Nephron (organoid): Measurements from ENCODE around the gene RAB14.

Experiments
- H3K27ac Mint-ChIP-seq, 3 experiments: 2 replicates each; pipeline ENCODE4 v1.8.0; 2020; ENCODE audit warnings: mixed read lengths in 3 of 3, mild to moderate bottlenecking in 2 of 3, moderate library complexity in 1 of 3
- H3K27me3 Mint-ChIP-seq: 2 replicates; pipeline ENCODE4 v1.8.0; 2021; ENCODE audit warnings: low read depth, mild to moderate bottlenecking, moderate library complexity, mixed read lengths
- H3K36me3 Mint-ChIP-seq: 2 replicates; pipeline ENCODE4 v1.8.0; 2020; ENCODE audit warnings: low read depth, mixed read lengths
- H3K4me1 Mint-ChIP-seq: 2 replicates; pipeline ENCODE4 v1.8.0; 2020; ENCODE audit warnings: mixed read lengths
- H3K4me3 Mint-ChIP-seq, 3 experiments: 2 replicates each; pipeline ENCODE4 v1.8.0; 2020; ENCODE audit warnings: mild to moderate bottlenecking in 3 of 3, mixed read lengths in 3 of 3, moderate library complexity in 2 of 3
- H3K9me3 Mint-ChIP-seq: 2 replicates; pipeline ENCODE4 v1.8.0; 2020; ENCODE audit warnings: mixed read lengths
- TF ChIP-seq, protein P1 (sequence below), 3 experiments: fragments of 200-600 bp; sonication (generic); IDR thresholded peaks; one replicate each; pipeline ENCODE4 v1.5.0; 2021; ENCODE audit warnings: antibody characterized with exemption in 3 of 3; ENCODE audit not compliant: unreplicated experiment in 3 of 3

Gene RAB14

DNA sequence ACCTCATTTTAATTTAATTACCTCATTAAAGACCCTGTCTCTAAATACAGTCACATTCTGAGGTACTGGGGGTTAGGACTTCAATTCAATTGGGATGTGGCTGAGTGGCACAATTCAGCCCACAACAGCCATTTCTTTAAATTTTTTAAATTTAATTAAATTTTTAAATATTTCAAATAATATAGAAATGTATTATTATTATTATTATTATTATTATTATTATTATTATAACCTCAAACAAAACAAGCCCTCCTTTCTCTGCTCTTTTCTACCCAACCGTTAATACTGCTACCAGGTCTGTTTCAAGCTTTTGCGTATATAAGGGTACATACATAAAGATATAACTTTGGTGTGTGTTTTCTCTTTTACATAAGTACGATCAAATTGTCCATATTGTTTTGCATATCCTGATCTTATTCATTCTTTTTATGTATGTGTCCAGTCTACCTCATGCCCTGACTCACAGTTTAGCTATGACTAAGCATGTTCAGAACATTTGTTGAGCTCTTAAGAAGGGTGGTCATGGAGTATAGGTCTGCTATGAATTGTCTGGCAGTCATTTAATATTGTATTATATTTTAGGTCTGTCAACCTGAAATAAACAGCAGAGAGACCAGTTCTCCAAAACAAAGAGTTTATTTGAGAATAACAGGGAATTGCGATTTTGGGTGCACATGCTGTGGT lies 16.1 kb upstream of the RAB14 start:
- Mint-ChIP-seq H3K4me1 (peaks cover 6% of the 10 kb centered on the region), H3K9me3 (no peaks in the 10 kb centered on the region)
- TF ChIP-seq, protein P1, sequence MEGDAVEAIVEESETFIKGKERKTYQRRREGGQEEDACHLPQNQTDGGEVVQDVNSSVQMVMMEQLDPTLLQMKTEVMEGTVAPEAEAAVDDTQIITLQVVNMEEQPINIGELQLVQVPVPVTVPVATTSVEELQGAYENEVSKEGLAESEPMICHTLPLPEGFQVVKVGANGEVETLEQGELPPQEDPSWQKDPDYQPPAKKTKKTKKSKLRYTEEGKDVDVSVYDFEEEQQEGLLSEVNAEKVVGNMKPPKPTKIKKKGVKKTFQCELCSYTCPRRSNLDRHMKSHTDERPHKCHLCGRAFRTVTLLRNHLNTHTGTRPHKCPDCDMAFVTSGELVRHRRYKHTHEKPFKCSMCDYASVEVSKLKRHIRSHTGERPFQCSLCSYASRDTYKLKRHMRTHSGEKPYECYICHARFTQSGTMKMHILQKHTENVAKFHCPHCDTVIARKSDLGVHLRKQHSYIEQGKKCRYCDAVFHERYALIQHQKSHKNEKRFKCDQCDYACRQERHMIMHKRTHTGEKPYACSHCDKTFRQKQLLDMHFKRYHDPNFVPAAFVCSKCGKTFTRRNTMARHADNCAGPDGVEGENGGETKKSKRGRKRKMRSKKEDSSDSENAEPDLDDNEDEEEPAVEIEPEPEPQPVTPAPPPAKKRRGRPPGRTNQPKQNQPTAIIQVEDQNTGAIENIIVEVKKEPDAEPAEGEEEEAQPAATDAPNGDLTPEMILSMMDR (IDR thresholded peaks at IDR 0.05; ENCODE audit: unreplicated experiment in 3 of 3), result no peak

GRCh38 chr9:121216271-121216805 lies 14.7 kb upstream of the RAB14 start:
- H3K4me1 Mint-ChIP-seq, result peaks cover 6% of the 10 kb centered on the region
- H3K4me3 Mint-ChIP-seq, result no peak overlapping the region
- TF ChIP-seq, protein P1 (IDR thresholded peaks at IDR 0.05; ENCODE audit: unreplicated experiment in 3 of 3), result no peak
- no peaks in the 10 kb centered on the region for H3K9me3 Mint-ChIP-seq
- no peak overlapping the region for H3K27ac Mint-ChIP-seq
- H3K36me3 Mint-ChIP-seq, result no peaks in the 10 kb centered on the region
- no peaks in the 10 kb centered on the region for H3K27me3 Mint-ChIP-seq

More for the DNA sequence above, 16.1 kb upstream of the RAB14 start:
- no peaks in the 10 kb centered on the region for H3K27me3 Mint-ChIP-seq
- H3K36me3 Mint-ChIP-seq, result no peaks in the 10 kb centered on the region
- no peak overlapping the region for H3K4me3 Mint-ChIP-seq
- H3K27ac Mint-ChIP-seq, result no peak overlapping the region

- no peaks in the 10 kb centered on the region for H3K4me1 Mint-ChIP-seq
- H3K36me3 Mint-ChIP-seq, result no peaks in the 10 kb centered on the region
- no peak overlapping the region for H3K27ac Mint-ChIP-seq
- no peaks in the 10 kb centered on the region for H3K9me3 Mint-ChIP-seq
- no peaks in the 10 kb centered on the region for H3K27me3 Mint-ChIP-seq
- no peak overlapping the region for H3K4me3 Mint-ChIP-seq
- TF ChIP-seq, protein P1 (IDR thresholded peaks at IDR 0.05; ENCODE audit: unreplicated experiment in 3 of 3), result no peak
Observed at GRCh38 chr9:121214005-121214404, 12.3 kb upstream of the RAB14 start.

GRCh38 chr9:121213136-121213806 lies 11.6 kb upstream of the RAB14 start:
- TF ChIP-seq, protein P1 (IDR thresholded peaks at IDR 0.05; ENCODE audit: unreplicated experiment in 3 of 3), result peak; percentile 90 to 96 (median 95)
- Mint-ChIP-seq H3K36me3 (no peaks in the 10 kb centered on the region), H3K9me3 (no peaks in the 10 kb centered on the region), H3K4me1 (no peaks in the 10 kb centered on the region), H3K27ac (peak overlapping the region in 2 of 3 experiments; percentile 71 to 74), H3K4me3 (no peak overlapping the region), H3K27me3 (no peaks in the 10 kb centered on the region)

GRCh38 chr9:121210536-121210935 lies 8.9 kb upstream of the RAB14 start:
- Mint-ChIP-seq H3K27ac (no peak overlapping the region), H3K27me3 (no peaks in the 10 kb centered on the region), H3K36me3 (no peaks in the 10 kb centered on the region), H3K4me1 (no peaks in the 10 kb centered on the region), H3K4me3 (no peak overlapping the region), H3K9me3 (no peaks in the 10 kb centered on the region)
- TF ChIP-seq, protein P1 (IDR thresholded peaks at IDR 0.05; ENCODE audit: unreplicated experiment in 3 of 3), result no peak
